HG03439 (cell line): Measurements from ENCODE around the gene ZNF479.
"Not testable (repeated sequence)": the region's sequence is repeated elsewhere in the genome, so short reads cannot be mapped to it uniquely, and the experiment has no call there.

Source experiments
- ATAC-seq: cut with Tn5 transposase; IDR thresholded peaks from one replicate; pipeline ENCODE4 v1.9.1; 2021; ENCODE audit warnings: mild to moderate bottlenecking, moderate library complexity; ENCODE audit not compliant: unreplicated experiment

The ZNF479 gene

DNA sequence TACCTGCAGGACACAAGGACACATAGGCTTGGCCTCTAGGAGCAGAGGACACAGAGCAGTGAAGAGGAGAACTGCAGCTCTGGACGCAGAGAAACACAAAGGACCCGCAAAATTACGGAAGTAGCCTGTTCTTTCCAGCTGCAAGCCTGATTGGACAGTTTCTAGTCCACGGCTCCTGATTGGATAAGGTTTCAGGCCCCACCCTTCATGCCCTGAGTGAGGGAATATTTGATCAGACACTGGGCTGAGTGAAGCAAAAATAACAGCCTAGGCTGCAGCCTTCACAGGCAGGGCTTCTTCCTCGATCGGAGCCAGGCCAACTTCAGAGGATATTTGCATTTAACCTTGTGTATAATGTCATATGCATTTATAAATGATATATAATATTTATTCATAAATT is at the start of gene ZNF479:
TSS of gene ZNF479 (minus strand) at position 101 of the 400 bp plus-strand sequence. CDS start 112 bp downstream, outside the sequence.
- not testable (repeated sequence) for ATAC-seq

DNA sequence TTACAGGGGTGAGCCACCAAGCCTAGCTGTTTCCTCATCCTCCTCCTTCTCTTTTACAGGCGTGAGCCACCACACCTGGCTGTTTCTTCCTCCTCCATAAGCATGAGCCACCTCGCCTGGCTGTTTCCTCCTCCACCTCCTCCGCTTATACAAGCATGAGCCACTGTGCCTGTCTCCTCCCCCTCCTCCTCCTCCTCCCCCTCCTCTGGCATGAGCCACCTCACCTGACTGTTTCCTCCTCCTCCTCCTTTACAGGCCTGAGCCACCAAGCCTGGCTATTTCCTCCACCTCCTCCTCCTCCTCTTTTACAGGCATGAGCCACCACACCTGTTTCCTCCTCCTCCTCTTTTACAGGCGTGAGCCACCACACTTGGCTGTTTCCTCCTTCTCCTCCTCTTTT is 49.8 kb upstream of the ZNF479 start:
- no peak for ATAC-seq

DNA sequence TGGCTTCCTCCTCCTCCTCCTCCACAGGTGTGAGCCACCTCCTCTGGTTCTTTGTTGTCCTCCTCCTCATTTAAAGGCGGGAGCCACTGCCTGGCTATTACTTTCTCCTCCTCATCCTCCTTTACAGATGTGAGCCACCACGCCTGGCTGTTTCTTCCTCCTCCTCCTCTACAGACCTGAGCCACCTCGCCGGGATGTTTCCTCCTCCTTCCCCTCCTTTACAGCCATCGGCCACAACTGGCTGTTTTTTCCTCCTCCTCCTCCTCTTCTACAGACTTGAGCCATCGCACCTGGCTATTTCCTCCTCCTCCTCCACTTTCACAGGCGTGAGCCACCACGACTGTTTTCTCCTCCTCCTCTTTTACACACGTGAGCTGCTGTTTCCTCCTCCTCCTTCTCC is 49.0 kb upstream of the ZNF479 start:
- ATAC-seq = no peak

GRCh38 chr7:57179776-57180415 is 47.7 kb upstream of the ZNF479 start:
- no peak for ATAC-seq

GRCh38 chr7:57178768-57179139 is 46.5 kb upstream of the ZNF479 start:
- ATAC-seq = no peak

DNA sequence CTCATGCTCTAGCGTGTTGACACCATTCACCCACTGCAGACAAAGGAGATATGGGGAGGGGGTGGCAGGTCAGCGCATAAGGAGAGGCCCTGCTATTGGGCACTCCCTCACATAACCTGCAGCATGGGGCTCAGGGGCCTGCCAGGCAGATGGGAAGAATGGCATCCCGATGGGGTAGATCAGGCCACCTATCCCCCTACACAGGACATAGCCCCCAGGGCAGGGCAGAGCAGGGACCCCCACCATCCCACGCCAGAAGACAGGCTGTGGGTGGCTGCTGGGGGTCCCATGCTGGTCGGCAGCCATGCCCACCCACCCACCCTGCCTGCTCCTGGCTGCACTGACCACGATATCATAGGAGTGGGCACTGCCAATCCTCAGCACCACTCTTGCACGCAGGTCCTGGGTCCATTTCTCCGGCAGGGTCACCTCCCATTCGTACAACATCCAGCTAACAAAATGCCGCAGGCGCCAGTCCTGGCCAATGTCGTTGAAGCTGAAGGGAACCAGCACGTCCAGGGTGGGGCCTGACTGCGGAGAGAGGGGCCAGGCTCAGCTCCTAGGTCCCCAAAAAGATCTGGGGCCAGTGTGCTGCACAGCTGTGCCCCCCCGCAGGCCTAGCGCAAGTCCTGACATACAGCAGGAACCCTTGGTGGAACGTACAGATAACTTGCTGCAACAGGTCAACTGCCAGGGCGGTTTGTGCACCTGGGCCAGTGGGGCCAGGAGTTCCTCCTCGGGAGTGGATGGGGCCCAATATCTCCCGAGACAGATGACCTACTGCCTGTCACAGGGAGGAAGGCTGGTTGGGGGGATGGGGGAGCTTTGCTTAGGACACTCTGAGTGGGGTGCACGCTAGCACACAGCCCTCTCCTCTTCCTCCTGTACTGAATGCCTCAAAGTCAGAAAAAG is 45.9 kb upstream of the ZNF479 start:
- no peak for ATAC-seq

DNA sequence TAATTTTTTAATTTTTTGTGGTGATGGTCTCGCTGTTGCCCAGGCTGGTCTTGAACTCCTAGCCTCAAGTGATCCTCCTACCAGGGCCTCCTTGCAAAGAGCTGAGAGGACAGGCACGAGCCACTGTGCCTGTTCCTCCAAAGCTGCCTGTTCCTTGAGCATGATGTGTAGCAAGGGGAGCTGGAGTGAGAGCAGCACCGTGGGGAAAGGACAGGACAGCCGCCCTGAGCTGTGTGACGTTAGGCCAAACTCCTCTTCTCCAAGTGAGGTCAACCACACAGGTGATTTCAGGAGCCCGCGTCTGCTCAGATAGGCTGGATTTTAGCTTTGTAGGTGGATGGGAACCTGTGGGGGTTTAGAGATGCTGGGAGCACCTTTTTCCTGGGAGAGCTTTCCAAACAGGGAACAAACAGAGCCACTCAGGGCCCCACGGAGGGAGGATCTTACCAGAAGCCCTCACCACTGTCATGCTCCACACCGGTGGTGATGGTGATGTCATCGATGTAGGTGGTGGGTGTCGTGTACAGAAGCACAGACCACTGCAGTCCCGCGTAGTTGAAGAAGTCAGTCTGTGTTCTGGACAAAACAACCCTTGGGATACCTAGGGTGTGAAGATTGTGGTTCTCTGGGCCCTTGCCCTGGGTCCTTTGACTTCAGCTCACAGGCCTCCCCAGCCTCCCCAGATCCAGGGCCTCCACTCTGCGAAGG is 44.8 kb upstream of the ZNF479 start:
- ATAC-seq = no peak

- no peak for ATAC-seq
Measured at GRCh38 chr7:57165285-57165899, 33.2 kb upstream of the ZNF479 start.

DNA sequence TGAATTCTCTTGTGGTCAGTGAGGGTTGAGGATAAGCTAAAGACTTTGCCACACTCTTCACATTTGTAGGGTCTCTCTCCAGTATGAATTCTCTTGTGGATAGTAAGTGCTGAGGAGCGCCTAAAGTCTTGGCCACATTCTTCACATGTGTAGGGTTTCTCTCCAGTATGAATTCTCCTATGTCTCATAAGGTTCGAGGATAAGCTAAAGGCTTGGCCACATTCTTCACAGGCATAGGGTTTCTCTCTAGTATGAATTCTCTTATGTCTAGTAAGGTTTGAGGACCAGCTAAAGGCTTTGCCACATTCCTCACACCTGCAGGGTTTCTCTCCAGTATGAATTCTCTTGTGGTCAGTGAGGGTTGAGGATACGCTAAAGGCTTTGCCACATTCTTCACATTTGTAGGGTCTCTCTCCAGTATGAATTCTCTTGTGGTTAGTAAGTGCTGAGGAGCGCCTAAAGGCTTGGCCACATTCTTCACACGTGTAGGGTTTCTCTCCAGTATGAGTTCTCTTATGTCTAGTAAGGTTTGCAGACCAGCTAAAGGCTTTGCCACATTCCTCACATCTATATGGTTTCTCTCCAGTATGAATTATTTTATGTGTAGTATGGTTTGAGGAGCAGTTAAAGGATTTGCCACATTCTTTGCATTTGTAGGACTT is 12.0 kb downstream of the ZNF479 start:
- ATAC-seq = not testable (repeated sequence)
